Small intestine (tissue), 7 donors: ENCODE data around the gene DPH6. TPM values are rescaled to one million over a fixed set of nuclear protein-coding genes. Genes with fewer than 3 reads are reported as not detected.

Experiments used
- DNase-seq, 2 donors: peaks; one replicate each; pipeline versions ENCODE4 v3.0.0 to v3.0.0-alpha.2; 2013
- FAIRE-seq: peaks from 2 replicates; lab custom pipeline; 2012; peaks lifted over from hg19 to GRCh38; lab: Jason Lieb, UNC
- H3K27ac ChIP-seq, 3 donors: one replicate each; pipeline ENCODE4 v1.5.1; 2013; ENCODE audit warnings: low read length in 2 of 3, mild to moderate bottlenecking in 2 of 3, control low read depth in 1 of 3, inconsistent platforms in 1 of 3, low read depth in 1 of 3, moderate library complexity in 1 of 3
- H3K27me3 ChIP-seq, 3 donors: one replicate each; pipeline ENCODE4 v1.6.1; 2013; ENCODE audit warnings: low read length in 3 of 3, inconsistent platforms in 1 of 3; ENCODE audit not compliant: control insufficient read depth in 3 of 3, insufficient read depth in 3 of 3
- H3K36me3 ChIP-seq, 3 donors: one replicate each; pipeline ENCODE4 v1.6.1; 2013; ENCODE audit warnings: low read length in 3 of 3, inconsistent platforms in 1 of 3, low read depth in 1 of 3, mild to moderate bottlenecking in 1 of 3, moderate library complexity in 1 of 3; ENCODE audit not compliant: control insufficient read depth in 3 of 3, insufficient read depth in 2 of 3
- H3K4me1 ChIP-seq, 3 donors: one replicate each; pipeline ENCODE4 v1.6.1; 2013; ENCODE audit warnings: low read length in 2 of 3, inconsistent platforms in 1 of 3, low read depth in 1 of 3, mild to moderate bottlenecking in 1 of 3, moderate library complexity in 1 of 3; ENCODE audit not compliant: control insufficient read depth in 3 of 3, insufficient read depth in 2 of 3
- H3K4me3 ChIP-seq, 3 donors: one replicate each; pipeline ENCODE4 v1.5.1; 2013; ENCODE audit warnings: low read length in 3 of 3, control low read depth in 1 of 3, inconsistent platforms in 1 of 3, low read depth in 1 of 3, mild to moderate bottlenecking in 1 of 3, moderate library complexity in 1 of 3
- H3K9me3 ChIP-seq, 2 donors: one replicate each; pipeline ENCODE4 v1.6.1; 2013; ENCODE audit warnings: low read depth in 1 of 2, low read length in 1 of 2; ENCODE audit not compliant: control insufficient read depth in 2 of 2, insufficient read depth in 1 of 2
- WGBS, 3 donors: extraction: QIAGEN DNeasy Blood & Tissue Kit; methylation state at CpG; one replicate each; pipeline ENCODE4 v1.1.7; 2013; 5-methylcytosine and 5-hydroxymethylcytosine counted together
- polyA plus RNA-seq, 4 donors: library from polyadenylated mRNA; stranded (reverse) in 3 of 4; unstranded in 1 of 4; fragments of 200-250 nt in 3 of 4; fragments of 120-200 nt in 1 of 4; gene quantifications; one replicate each; pipeline versions ENCODE4 v1.2.1 to v1.2.3, GENCODE V29; 2013
- donor health status: healthy with polysubstance abuse.
- donor health status: control.
- donor health status: control.
- donor health status: Bipolar disorder and iron deficiency.
- donor health status: healthy.

The DPH6 gene
- polyA plus RNA-seq, 4 donors, result 7.4 to 16.5 (median 11.6) TPM

GRCh38 chr15:35325374-35325941 is 220.5 kb downstream of the DPH6 start:
- Histone ChIP-seq H3K36me3 (no peaks in the 10 kb centered on the region), H3K27ac (no peak overlapping the region), H3K4me1 (no peaks in the 10 kb centered on the region), H3K27me3 (no peaks in the 10 kb centered on the region), H3K9me3 (no peaks in the 10 kb centered on the region), H3K4me3 (no peak overlapping the region)
- 81 to 85% (median 82%) methylated on average over 3 of the region's 3 CpGs for WGBS, 3 donors
- FAIRE-seq (no peak), DNase-seq (no peak)

GRCh38 chr15:35323141-35323540 is 222.8 kb downstream of the DPH6 start:
- Histone ChIP-seq H3K4me1 (no peaks in the 10 kb centered on the region), H3K9me3 (no peaks in the 10 kb centered on the region), H3K4me3 (no peak overlapping the region), H3K27me3 (no peaks in the 10 kb centered on the region), H3K27ac (no peak overlapping the region), H3K36me3 (no peaks in the 10 kb centered on the region)
- DNase-seq (no peak), FAIRE-seq (no peak)

- H3K4me1 ChIP-seq, result no peaks in the 10 kb centered on the region
- FAIRE-seq (no peak), DNase-seq (no peak)
- H3K27me3 ChIP-seq, result no peaks in the 10 kb centered on the region
- H3K9me3 ChIP-seq, result no peaks in the 10 kb centered on the region
- no peaks in the 10 kb centered on the region for H3K36me3 ChIP-seq
- H3K27ac ChIP-seq, result no peak overlapping the region
- WGBS, 3 donors, result 85 to 88% (median 85%) methylated on average over 2 of the region's 2 CpGs
- no peak overlapping the region for H3K4me3 ChIP-seq
Measured at GRCh38 chr15:35321926-35322325, 224.0 kb downstream of the DPH6 start.

- FAIRE-seq (no peak), DNase-seq (no peak)
- H3K27me3 ChIP-seq, result no peaks in the 10 kb centered on the region
- no peaks in the 10 kb centered on the region for H3K4me1 ChIP-seq
- H3K27ac ChIP-seq, result no peak overlapping the region
- no peaks in the 10 kb centered on the region for H3K36me3 ChIP-seq
- no peaks in the 10 kb centered on the region for H3K9me3 ChIP-seq
- no peak overlapping the region for H3K4me3 ChIP-seq
Measured at GRCh38 chr15:35320911-35321310, 225.1 kb downstream of the DPH6 start.
